H1 (cell line): ENCODE data around the gene TXNL4A. TPM values are rescaled to one million over a fixed set of nuclear protein-coding genes. Genes with fewer than 3 reads are reported as not detected.
A peak's percentile ranks its signal among the peaks of the same experiment; 100 is the strongest.

Source experiments
- CTCF ChIA-PET: fragments of 300-600 bp; sonication (Branson Sonifier 250); formaldehyde crosslinking; loops from one replicate; lab custom pipeline; 2021; ENCODE audit not compliant: partially characterized antibody; lab: Charles Lee
- POLR2A ChIA-PET: fragments of 300-600 bp; sonication (Branson Sonifier 250); formaldehyde crosslinking; loops from one replicate; lab custom pipeline; 2021; ENCODE audit warnings: inconsistent platforms; ENCODE audit not compliant: partially characterized antibody; lab: Charles Lee
- DNase-seq, 2 experiments: peaks; one replicate each; pipeline versions ENCODE4 v3.0.0 to v3.0.0-alpha.2; 2010 to 2022; ENCODE audit warnings: low spot score in 2 of 2, low read depth in 1 of 2, mixed read lengths in 1 of 2
- FAIRE-seq: peaks from 2 replicates; lab custom pipeline; 2011; peaks lifted over from hg19 to GRCh38; lab: Jason Lieb, UNC
- H2AFZ ChIP-seq: 2 replicates; pipeline ENCODE4 v1.8.1; 2012; ENCODE audit warnings: low read length, inconsistent platforms
- H2AK5ac ChIP-seq: 2 replicates; pipeline ENCODE4 v1.6.1; 2013; ENCODE audit warnings: low read depth, low read length
- H2BK120ac ChIP-seq: replicated peaks from 2 replicates; pipeline ENCODE3; 2013; ENCODE audit warnings: low read depth, low read length, inconsistent platforms
- H2BK12ac ChIP-seq: 2 replicates; pipeline ENCODE4 v1.6.1; 2013; ENCODE audit warnings: low read depth, low read length
- H2BK15ac ChIP-seq: 2 replicates; pipeline ENCODE4 v1.6.1; 2013; ENCODE audit warnings: low read length
- H2BK20ac ChIP-seq: 2 replicates; pipeline ENCODE4 v1.6.1; 2013; ENCODE audit warnings: low read length
- H2BK5ac ChIP-seq: 2 replicates; pipeline ENCODE4 v1.6.1; 2013; ENCODE audit warnings: low read depth, low read length
- H3K14ac ChIP-seq: 2 replicates; pipeline ENCODE4 v1.6.1; 2013; ENCODE audit warnings: inconsistent platforms; ENCODE audit not compliant: insufficient read length
- H3K18ac ChIP-seq: 2 replicates; pipeline ENCODE4 v1.6.1; 2013; ENCODE audit warnings: low read length; ENCODE audit errors: extremely low read depth
- H3K23ac ChIP-seq: 2 replicates; pipeline ENCODE4 v1.6.1; 2013; ENCODE audit warnings: inconsistent platforms; ENCODE audit not compliant: insufficient read length
- H3K23me2 ChIP-seq: 2 replicates; pipeline ENCODE4 v1.6.1; 2013; ENCODE audit warnings: low read depth, low read length
- H3K27ac ChIP-seq: 2 replicates; pipeline ENCODE4 v1.6.1; 2011; ENCODE audit warnings: low read depth, low read length, inconsistent platforms
- H3K27me3 ChIP-seq, 4 experiments: replicated peaks in 1 of 4; 1 replicate in 1 of 4; 2 replicates in 3 of 4; pipeline versions ENCODE4 v1.6.1 to v1.8.1; 2011 to 2013; ENCODE audit warnings: low read length in 3 of 4, mild to moderate bottlenecking in 3 of 4, inconsistent platforms in 2 of 4, mixed read lengths in 2 of 4, moderate library complexity in 1 of 4; ENCODE audit not compliant: control insufficient read depth in 3 of 4, insufficient read depth in 3 of 4; ENCODE audit errors: extremely low read depth in 1 of 4
- H3K36me3 ChIP-seq, 4 experiments: 2 replicates each; pipeline versions ENCODE4 v1.6.1 to v1.8.1; 2011 to 2013; ENCODE audit warnings: mild to moderate bottlenecking in 4 of 4, low read length in 3 of 4, moderate library complexity in 2 of 4, control low read depth in 1 of 4, inconsistent platforms in 1 of 4; ENCODE audit not compliant: insufficient read depth in 4 of 4, control insufficient read depth in 2 of 4
- H3K4ac ChIP-seq: replicated peaks from 2 replicates; pipeline ENCODE3; 2013; ENCODE audit warnings: low read length, low read depth, mixed read lengths, inconsistent platforms; ENCODE audit not compliant: insufficient read length
- H3K4me1 ChIP-seq, 4 experiments: replicated peaks in 1 of 4; 1 replicate in 1 of 4; 2 replicates in 3 of 4; pipeline versions ENCODE4 v1.6.1 to v1.8.1; 2011 to 2013; ENCODE audit warnings: low read length in 3 of 4, inconsistent platforms in 2 of 4, mixed read lengths in 1 of 4; ENCODE audit not compliant: insufficient read depth in 4 of 4, control insufficient read depth in 3 of 4
- H3K4me2 ChIP-seq, 2 experiments: 2 replicates each; pipeline versions ENCODE4 v1.6.1 to v1.8.1; 2011 to 2013; ENCODE audit warnings: low read depth in 2 of 2, low read length in 2 of 2, control low read depth in 1 of 2, inconsistent platforms in 1 of 2, mild to moderate bottlenecking in 1 of 2; ENCODE audit not compliant: insufficient read depth in 1 of 2
- H3K4me3 ChIP-seq, 4 experiments: fragments of 200-600, 300-600 bp in 1 of 4; sonication (generic), shearing (Covaris generic), sonication (Bioruptor Twin) in 1 of 4; 2 replicates each; pipeline versions ENCODE4 v1.5.1 to v1.8.1; 2011 to 2016; ENCODE audit warnings: low read length in 4 of 4, low read depth in 3 of 4, control low read depth in 2 of 4, inconsistent platforms in 2 of 4, mild to moderate bottlenecking in 2 of 4, mixed read lengths in 1 of 4, moderate library complexity in 1 of 4; ENCODE audit not compliant: insufficient read depth in 2 of 4; ENCODE audit errors: extremely low read depth in 1 of 4
- H3K56ac ChIP-seq: replicated peaks from 2 replicates; pipeline ENCODE3; 2013; ENCODE audit warnings: low read depth, mild to moderate bottlenecking, mixed read lengths, low read length, inconsistent platforms; ENCODE audit not compliant: insufficient read length
- H3K79me1 ChIP-seq: 2 replicates; pipeline ENCODE4 v1.6.1; 2013; ENCODE audit warnings: low read depth, low read length, control low read depth
- H3K79me2 ChIP-seq, 2 experiments: 2 replicates each; pipeline versions ENCODE4 v1.6.1 to v1.8.1; 2012 to 2013; ENCODE audit warnings: low read length in 2 of 2, mild to moderate bottlenecking in 2 of 2, inconsistent platforms in 1 of 2; ENCODE audit not compliant: insufficient read depth in 2 of 2, control insufficient read depth in 1 of 2
- H3K9ac ChIP-seq, 4 experiments: replicated peaks in 1 of 4; 1 replicate in 1 of 4; 2 replicates in 3 of 4; pipeline versions ENCODE4 v1.6.1 to v1.8.1; 2011 to 2013; ENCODE audit warnings: low read depth in 3 of 4, low read length in 3 of 4, control low read depth in 2 of 4, mild to moderate bottlenecking in 2 of 4, moderate library complexity in 2 of 4, inconsistent platforms in 1 of 4; ENCODE audit errors: extremely low read depth in 1 of 4
- H3K9me3 ChIP-seq, 2 experiments: 2 replicates each; pipeline versions ENCODE4 v1.6.1 to v1.8.1; 2012 to 2013; ENCODE audit warnings: mild to moderate bottlenecking in 2 of 2, moderate library complexity in 2 of 2, control low read depth in 1 of 2, inconsistent platforms in 1 of 2, low read depth in 1 of 2, low read length in 1 of 2, mixed read lengths in 1 of 2; ENCODE audit not compliant: insufficient read depth in 2 of 2
- H4K20me1 ChIP-seq, 2 experiments: replicated peaks in 1 of 2; 2 replicates each; pipeline versions ENCODE3 to v1.8.1; 2011 to 2013; ENCODE audit warnings: inconsistent platforms in 2 of 2, low read length in 2 of 2, mild to moderate bottlenecking in 1 of 2; ENCODE audit not compliant: insufficient read depth in 2 of 2, control insufficient read depth in 1 of 2
- H4K5ac ChIP-seq: 2 replicates; pipeline ENCODE4 v1.6.1; 2013; ENCODE audit warnings: low read length, low read depth, mixed read lengths, inconsistent platforms; ENCODE audit not compliant: insufficient read length
- H4K8ac ChIP-seq: 2 replicates; pipeline ENCODE4 v1.8.0; 2013; ENCODE audit warnings: mild to moderate bottlenecking, moderate library complexity, low read length, inconsistent platforms; ENCODE audit not compliant: insufficient read depth; ENCODE audit errors: extremely low read depth
- H4K91ac ChIP-seq: replicated peaks from 2 replicates; pipeline ENCODE3; 2013; ENCODE audit warnings: low read length, mixed read lengths, inconsistent platforms; ENCODE audit not compliant: insufficient read length
- ATF2 ChIP-seq: IDR thresholded peaks from 2 replicates; pipeline ENCODE4 v1.6.1; 2012; ENCODE audit warnings: low read length, inconsistent platforms
- GABPA ChIP-seq: IDR thresholded peaks from 2 replicates; pipeline ENCODE4 v1.6.1; 2011; ENCODE audit warnings: mild to moderate bottlenecking, low read length, moderate library complexity, borderline replicate concordance; ENCODE audit not compliant: insufficient read depth
- GTF2F1 ChIP-seq: IDR thresholded peaks from 2 replicates; pipeline ENCODE4 v1.6.1; 2012; ENCODE audit warnings: low read depth, low read length, improper control_type of control experiment, borderline replicate concordance
- POLR2AphosphoS5 ChIP-seq: IDR thresholded peaks from 2 replicates; pipeline ENCODE4 v1.6.1; 2011; ENCODE audit warnings: low read depth, low read length
- RFX5 ChIP-seq: IDR thresholded peaks from 2 replicates; pipeline ENCODE4 v1.6.1; 2011; ENCODE audit warnings: low read depth, low read length, improper control_type of control experiment, borderline replicate concordance
- SIX5 ChIP-seq: IDR thresholded peaks from 2 replicates; pipeline ENCODE4 v1.6.1; 2011; ENCODE audit warnings: mild to moderate bottlenecking, low read depth, low read length
- SP2 ChIP-seq: IDR thresholded peaks from 2 replicates; pipeline ENCODE4 v1.6.1; 2012; ENCODE audit warnings: mild to moderate bottlenecking, low read length, inconsistent platforms
- TAF7 ChIP-seq: optimal IDR thresholded peaks from 2 replicates; pipeline ENCODE3; 2011; ENCODE audit warnings: low read depth, mild to moderate bottlenecking, inconsistent platforms, low read length, moderate library complexity, borderline replicate concordance
- TEAD4 ChIP-seq: IDR thresholded peaks from 2 replicates; pipeline ENCODE4 v1.6.1; 2012; ENCODE audit warnings: low read depth, low read length, inconsistent platforms, mixed read lengths
- WGBS, 2 experiments: shearing (Covaris generic) in 1 of 2; methylation state at CpG; one replicate each; pipeline versions ENCODE4 v1.1.6 to v1.1.7; 2013 to 2015; ENCODE audit warnings: low lambda C conversion rate in 2 of 2, mixed read lengths in 2 of 2, inconsistent platforms in 1 of 2, low coverage in 1 of 2, missing lambda C conversion rate in 1 of 2; ENCODE audit not compliant: insufficient replicate concordance in 2 of 2, insufficient coverage in 1 of 2, insufficient read length in 1 of 2; ENCODE audit errors: extremely low coverage in 1 of 2, missing lambda C conversion rate in 1 of 2; 5-methylcytosine and 5-hydroxymethylcytosine counted together
- polyA plus RNA-seq, 7 experiments: library from polyadenylated mRNA; depleted of rRNA in 3 of 7; stranded (reverse) in 5 of 7; unstranded in 2 of 7; fragments of >200 nt in 5 of 7; fragments of 200-250 nt in 2 of 7; gene quantifications; 1 replicate in 5 of 7; 2 replicates in 1 of 7; 4 replicates in 1 of 7; pipeline versions ENCODE4 v1.2.1 to v1.2.3, GENCODE V29; 2011 to 2013; ENCODE audit warnings: missing spikeins in 2 of 7, mixed read lengths in 2 of 7
- total RNA-seq: library from RNA; stranded (reverse); fragmentation: NEBNext Ultra II Directional; extraction: Animal tissue kit (Norgen Biotek cat#: 25700); gene quantifications from 2 replicates; pipeline ENCODE4 v1.2.1, GENCODE V29; 2021

The TXNL4A gene
- total and polyA plus RNA-seq, 2 of the 8 experiments (the other 6 are each of a cell fraction or from before 2014, with no cell fraction given), result 169 to 181 TPM

DNA sequence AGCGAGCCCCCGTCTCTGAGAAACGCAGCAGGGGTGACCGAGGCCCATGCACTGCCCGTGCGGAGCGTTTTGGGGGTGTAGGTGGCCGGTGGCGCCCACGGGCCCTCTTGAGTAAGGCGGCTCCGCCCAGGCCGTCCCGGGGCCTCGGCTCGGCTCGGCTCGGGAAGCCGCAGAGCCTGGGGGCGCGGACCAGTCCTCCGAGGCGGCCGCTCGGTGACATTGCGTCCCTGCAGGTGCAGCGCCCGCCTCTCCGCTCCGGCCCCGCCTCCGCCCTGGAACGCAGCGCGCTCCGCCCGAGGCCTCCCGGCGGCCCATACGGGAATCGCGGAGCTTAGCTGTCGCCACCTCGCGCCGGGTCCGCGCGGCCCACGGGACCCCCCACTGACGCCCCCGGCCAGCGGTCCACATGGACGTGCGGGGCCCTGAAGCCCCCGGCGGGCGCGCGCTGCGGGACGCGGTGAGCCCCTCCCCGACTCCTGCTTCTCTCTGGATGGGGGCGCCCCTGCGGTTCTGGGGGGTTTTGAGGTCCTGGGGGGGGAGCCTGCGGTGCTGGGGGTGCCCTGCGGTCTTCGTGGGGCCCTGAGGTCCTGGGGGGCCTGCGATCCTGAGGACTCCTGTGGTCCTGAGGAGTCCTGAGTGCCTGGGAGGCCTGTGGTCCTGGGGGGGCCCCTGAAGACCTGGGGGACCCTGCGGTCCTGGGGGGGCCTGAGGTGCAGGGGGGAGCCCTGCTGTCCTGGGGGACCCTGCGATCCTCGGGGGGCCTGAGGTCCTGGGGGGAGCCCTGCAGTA, 23.8 kb downstream of the TXNL4A start, which contains the start of gene HSBP1L1:
Gene HSBP1L1, plus strand, starts transcription at position 314 of the 789 bp plus-strand sequence. Its CDS starts 93 bp downstream, at position 407.
- peak within 1 kb of the TSS; percentile 33 to 64 (median 35) for H3K4me3 ChIP-seq
- H3K9ac ChIP-seq, result 0 out of 7 replicates have a peak within 1 kb of the TSS, but pooled peaks of 1 of the 4 experiments have one; percentile 34
- peaks cover 2 to 10% of the 10 kb centered on the region in 2 experiments for H4K20me1 ChIP-seq
- H3K23me2 ChIP-seq, result peaks cover 2% of the 10 kb centered on the region; the same call in 1 of the 2 replicates
- WGBS, 2 experiments, result 9% methylated on average over 33 of the region's 73 CpGs; no CpG with 5 or more reads in 1 of the 2 experiments
- no peaks in the 10 kb centered on the region for H3K9me3 ChIP-seq
- H2BK15ac ChIP-seq, result no peak within 1 kb of the TSS
- H3K56ac ChIP-seq, result no peak within 1 kb of the TSS
- H4K91ac ChIP-seq, result no peak within 1 kb of the TSS
- no peak within 1 kb of the TSS for H2BK20ac ChIP-seq
- no peak within 1 kb of the TSS for H2BK120ac ChIP-seq
- ChIA-PET CTCF (interaction anchor here (1.4 kb wide), 1 partner anchor 76 kb away, joined by 3 read pairs; no protein-coding TSS in a partner anchor), POLR2A (interaction anchor here (0.9 to 2.1 kb wide), 3 partner anchors 12 to 38 kb away, joined by 3 to 8 read pairs (median 5); no protein-coding TSS in a partner anchor)
- no peak within 1 kb of the TSS for H2BK12ac ChIP-seq
- no peak within 1 kb of the TSS for H3K4ac ChIP-seq
- no peaks in the 10 kb centered on the region for H3K79me2 ChIP-seq
- no peaks in the 10 kb centered on the region for H3K79me1 ChIP-seq
- 0 out of 2 replicates have a peak within 1 kb of the TSS, but pooled peaks have one; percentile 35 for H2BK5ac ChIP-seq
- H4K8ac ChIP-seq, result peak within 1 kb of the TSS; percentile 28
- H2AFZ ChIP-seq, result no peak within 1 kb of the TSS
- no peak within 1 kb of the TSS for H4K5ac ChIP-seq
- H3K36me3 ChIP-seq, result no peaks in the 10 kb centered on the region
- peak in 1 of 2 experiments; percentile 84 for DNase-seq
- no peak within 1 kb of the TSS for H3K27ac ChIP-seq
- no peak within 1 kb of the TSS for H3K23ac ChIP-seq
- H3K4me1 ChIP-seq, result peaks cover 2 to 21% (median 19%) of the 10 kb centered on the region in 4 experiments; a peak in 6 of 7 replicates
- H2AK5ac ChIP-seq, result peak within 1 kb of the TSS; percentile 93; the same call in 1 of the 2 replicates
- no peak within 1 kb of the TSS for H3K14ac ChIP-seq
- peaks cover 3 to 47% (median 40%) of the 10 kb centered on the region in 4 experiments for H3K27me3 ChIP-seq
- peak within 1 kb of the TSS; percentile 60 for H3K18ac ChIP-seq
- FAIRE-seq, result no peak
- peak within 1 kb of the TSS; percentile 40 to 70 for H3K4me2 ChIP-seq
- no peak for TF ChIP-seq SP2
- peak; percentile 63; the same call in 1 of the 2 replicates for TF ChIP-seq TEAD4
- TF ChIP-seq ATF2, result no peak
- TF ChIP-seq TAF7, result no peak
- TF ChIP-seq POLR2AphosphoS5, result no peak
- no peak for TF ChIP-seq SIX5
- TF ChIP-seq RFX5, result no peak
- no peak for TF ChIP-seq GTF2F1
- 0 out of 2 replicates have a peak, but pooled peaks have one; percentile 9 for TF ChIP-seq GABPA
